Measurements from ENCODE around the gene RHOC. TPM values are rescaled to one million over a fixed set of nuclear protein-coding genes. Genes with fewer than 3 reads are reported as not detected.
A peak's percentile ranks its signal among the peaks of the same experiment; 100 is the strongest.

RHOC gene
- total and polyA plus RNA-seq, 2 donors = 149 to 300 TPM

GRCh38 chr1:112692681-112693080 lies 14.2 kb downstream of the RHOC start:
- H3K27ac ChIP-seq (ENCODE audit: low read depth) = no peak overlapping the region
- peaks cover 4% of the 10 kb centered on the region for H3K36me3 ChIP-seq (ENCODE audit: insufficient read depth)
- no peak overlapping the region for H3K4me3 ChIP-seq (ENCODE audit: low read depth, low read length)
- H3K4me1 ChIP-seq (ENCODE audit: insufficient read depth) = peaks cover 1% of the 10 kb centered on the region
- 96% methylated on average over 5 of the region's 5 CpGs for WGBS
- DNase-seq (ENCODE audit: extremely low spot score) = no peak

GRCh38 chr1:112689842-112690237 lies 17.1 kb downstream of the RHOC start:
- 91% methylated on average over 11 of the region's 11 CpGs for WGBS
- Histone ChIP-seq H3K27ac (ENCODE audit: low read depth) (no peak overlapping the region), H3K4me1 (ENCODE audit: insufficient read depth) (peaks cover 2% of the 10 kb centered on the region), H3K36me3 (ENCODE audit: insufficient read depth) (peaks cover 3% of the 10 kb centered on the region), H3K4me3 (ENCODE audit: low read depth, low read length) (no peak overlapping the region)
- no peak for DNase-seq (ENCODE audit: extremely low spot score)

GRCh38 chr1:112689196-112689841 lies 17.6 kb downstream of the RHOC start:
- Histone ChIP-seq H3K36me3 (ENCODE audit: insufficient read depth) (no peaks in the 10 kb centered on the region), H3K4me1 (ENCODE audit: insufficient read depth) (peaks cover 2% of the 10 kb centered on the region), H3K4me3 (ENCODE audit: low read depth, low read length) (no peak overlapping the region), H3K27ac (ENCODE audit: low read depth) (no peak overlapping the region)
- DNase-seq (ENCODE audit: extremely low spot score) = no peak
- WGBS = 90% methylated on average over 9 of the region's 9 CpGs

GRCh38 chr1:112688781-112689193 lies 18.1 kb downstream of the RHOC start:
- Histone ChIP-seq H3K27ac (ENCODE audit: low read depth) (no peak overlapping the region), H3K4me3 (ENCODE audit: low read depth, low read length) (no peak overlapping the region), H3K4me1 (ENCODE audit: insufficient read depth) (peaks cover 2% of the 10 kb centered on the region), H3K36me3 (ENCODE audit: insufficient read depth) (no peaks in the 10 kb centered on the region)
- WGBS = 64% methylated on average over 13 of the region's 13 CpGs
- no peak for DNase-seq (ENCODE audit: extremely low spot score)

DNA sequence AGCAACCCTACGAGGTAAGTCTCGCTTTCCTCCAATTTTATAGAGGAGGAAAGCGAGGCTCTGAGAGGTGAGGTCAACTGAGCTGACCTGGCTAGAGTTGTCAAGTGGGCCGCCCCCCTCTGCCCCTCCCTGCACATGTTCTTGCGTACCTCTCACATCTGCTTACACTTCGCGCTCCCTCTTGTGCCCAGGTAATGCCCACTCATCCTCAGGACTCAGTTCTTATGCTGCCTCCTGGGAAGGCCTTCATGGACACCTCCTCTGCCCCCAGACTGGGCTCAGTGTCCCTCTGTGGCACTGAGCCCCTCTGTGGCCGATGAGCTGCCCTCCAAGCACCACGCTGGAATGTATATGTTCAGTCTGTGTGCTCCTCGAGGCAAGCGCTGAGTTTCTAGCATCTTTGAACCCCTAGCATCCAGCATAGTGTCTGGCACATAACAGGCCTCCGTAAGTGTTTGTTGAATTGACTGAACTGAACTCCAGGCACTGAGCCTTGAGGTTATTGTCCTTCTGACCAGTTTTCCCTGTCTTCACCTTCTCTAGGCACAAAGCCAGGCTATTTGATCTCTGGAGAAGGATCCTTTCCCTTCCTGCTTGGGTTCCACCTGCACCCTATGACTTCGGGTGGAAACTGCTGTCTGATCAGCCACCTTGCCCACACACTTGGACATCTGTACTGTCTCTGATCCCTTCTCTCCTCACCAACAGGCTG lies 19.0 kb downstream of the RHOC start:
- Histone ChIP-seq H3K27ac (ENCODE audit: low read depth) (peak overlapping the region; percentile 76), H3K4me3 (ENCODE audit: low read depth, low read length) (no peak overlapping the region), H3K4me1 (ENCODE audit: insufficient read depth) (peaks cover 2% of the 10 kb centered on the region), H3K36me3 (ENCODE audit: insufficient read depth) (no peaks in the 10 kb centered on the region)
- no peak for DNase-seq (ENCODE audit: extremely low spot score)
- WGBS = 86% methylated on average over 13 of the region's 13 CpGs

DNA sequence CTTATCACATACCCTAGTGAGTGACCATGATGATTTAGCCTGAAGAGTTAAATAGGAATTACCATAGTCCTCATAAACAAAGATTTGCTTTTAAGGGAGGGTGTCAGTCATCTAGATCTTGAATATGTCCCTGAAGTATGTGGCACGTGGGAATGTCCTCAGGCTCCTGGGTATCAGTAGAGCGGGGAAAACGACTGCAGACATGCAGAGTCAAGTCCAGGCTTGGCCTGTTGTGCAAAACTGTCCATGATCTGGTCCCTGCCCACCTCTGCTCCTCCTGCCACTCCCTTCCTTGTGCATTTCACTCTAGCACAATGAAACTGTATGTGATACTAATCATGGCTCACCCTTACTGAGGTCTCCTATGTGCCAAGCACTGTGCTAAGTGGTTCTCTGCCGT lies 19.6 kb downstream of the RHOC start:
- no peak for DNase-seq (ENCODE audit: extremely low spot score)
- H3K36me3 ChIP-seq (ENCODE audit: insufficient read depth) = no peaks in the 10 kb centered on the region
- peak overlapping the region; percentile 76 for H3K27ac ChIP-seq (ENCODE audit: low read depth)
- peaks cover 2% of the 10 kb centered on the region for H3K4me1 ChIP-seq (ENCODE audit: insufficient read depth)
- 79% methylated on average over 4 of the region's 4 CpGs for WGBS
- no peak overlapping the region for H3K4me3 ChIP-seq (ENCODE audit: low read depth, low read length)

- WGBS = 93% methylated on average over 4 of the region's 4 CpGs
- Histone ChIP-seq H3K4me3 (ENCODE audit: low read depth, low read length) (no peak overlapping the region), H3K4me1 (ENCODE audit: insufficient read depth) (peaks cover 2% of the 10 kb centered on the region), H3K36me3 (ENCODE audit: insufficient read depth) (no peaks in the 10 kb centered on the region), H3K27ac (ENCODE audit: low read depth) (no peak overlapping the region)
- DNase-seq (ENCODE audit: extremely low spot score) = no peak
These were observed 20.1 kb downstream of the RHOC start for GRCh38 chr1:112686835-112687234.

- Histone ChIP-seq H3K27ac (ENCODE audit: low read depth) (no peak overlapping the region), H3K4me3 (ENCODE audit: low read depth, low read length) (no peak overlapping the region), H3K36me3 (ENCODE audit: insufficient read depth) (no peaks in the 10 kb centered on the region), H3K4me1 (ENCODE audit: insufficient read depth) (peaks cover 2% of the 10 kb centered on the region)
- no peak for DNase-seq (ENCODE audit: extremely low spot score)
- 72% methylated on average over 3 of the region's 3 CpGs for WGBS
These were observed 20.5 kb downstream of the RHOC start for GRCh38 chr1:112686417-112686816.

- Histone ChIP-seq H3K27ac (ENCODE audit: low read depth) (no peak overlapping the region), H3K4me3 (ENCODE audit: low read depth, low read length) (no peak overlapping the region), H3K36me3 (ENCODE audit: insufficient read depth) (no peaks in the 10 kb centered on the region), H3K4me1 (ENCODE audit: insufficient read depth) (peaks cover 2% of the 10 kb centered on the region)
- WGBS = 90% methylated on average over 5 of the region's 5 CpGs
- no peak for DNase-seq (ENCODE audit: extremely low spot score)
These were observed 21.0 kb downstream of the RHOC start for GRCh38 chr1:112685913-112686312.

DNA sequence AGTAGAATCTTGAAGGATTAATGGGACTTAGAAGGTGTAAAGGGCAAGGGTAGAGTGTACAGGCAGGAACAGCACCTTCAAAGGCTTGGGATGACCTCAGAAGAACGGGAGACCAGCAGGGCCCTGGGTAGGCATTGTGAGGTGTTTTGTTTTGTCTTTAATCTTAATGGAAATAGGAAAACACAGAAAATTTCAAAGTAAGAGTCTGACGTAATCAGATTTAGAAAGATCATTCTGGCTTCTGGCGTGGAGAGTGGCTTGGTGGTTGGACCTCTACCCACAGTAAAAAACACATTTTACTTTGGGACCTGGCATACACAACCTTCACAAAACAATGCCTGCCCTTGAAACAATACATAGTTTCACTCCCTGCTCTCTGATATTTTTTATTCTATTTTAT lies 28.3 kb downstream of the RHOC start:
- DNase-seq (ENCODE audit: extremely low spot score) = no peak
- peaks cover 1% of the 10 kb centered on the region for H3K36me3 ChIP-seq (ENCODE audit: insufficient read depth)
- no peak overlapping the region for H3K4me3 ChIP-seq (ENCODE audit: low read depth, low read length)
- H3K4me1 ChIP-seq (ENCODE audit: insufficient read depth) = no peaks in the 10 kb centered on the region
- H3K27ac ChIP-seq (ENCODE audit: low read depth) = no peak overlapping the region
- WGBS = 86% methylated on average over 3 of the region's 3 CpGs

GRCh38 chr1:112677501-112677900 lies 29.4 kb downstream of the RHOC start:
- WGBS = 98% methylated on average over 4 of the region's 4 CpGs
- DNase-seq (ENCODE audit: extremely low spot score) = no peak
- H3K27ac ChIP-seq (ENCODE audit: low read depth) = no peak overlapping the region

DNA sequence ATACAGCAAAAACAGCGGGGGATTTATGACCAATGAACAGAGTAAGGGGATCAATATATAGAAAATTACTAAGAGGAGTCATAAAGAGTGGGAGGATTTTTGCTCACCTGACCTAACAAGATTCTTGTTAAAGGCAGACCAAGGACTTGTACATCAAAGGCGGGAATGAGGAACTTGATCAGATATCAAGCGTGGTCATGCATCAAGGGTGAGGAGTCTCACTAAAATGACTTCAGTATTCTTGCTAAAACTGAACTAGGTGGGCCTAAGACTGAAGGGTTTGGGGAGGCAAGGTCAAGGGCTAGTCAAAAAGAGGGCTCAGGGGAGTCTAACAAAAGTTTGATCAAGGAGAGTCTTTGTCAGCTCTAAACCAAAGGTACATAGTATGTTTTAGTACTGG lies 30.4 kb downstream of the RHOC start:
- WGBS = 91% methylated on average over 3 of the region's 3 CpGs

More at GRCh38 chr1:112677501-112677900, 29.4 kb downstream of the RHOC start:
- Histone ChIP-seq H3K4me1 (ENCODE audit: insufficient read depth) (no peaks in the 10 kb centered on the region), H3K4me3 (ENCODE audit: low read depth, low read length) (no peak overlapping the region), H3K36me3 (ENCODE audit: insufficient read depth) (peaks cover 1% of the 10 kb centered on the region)

DNA sequence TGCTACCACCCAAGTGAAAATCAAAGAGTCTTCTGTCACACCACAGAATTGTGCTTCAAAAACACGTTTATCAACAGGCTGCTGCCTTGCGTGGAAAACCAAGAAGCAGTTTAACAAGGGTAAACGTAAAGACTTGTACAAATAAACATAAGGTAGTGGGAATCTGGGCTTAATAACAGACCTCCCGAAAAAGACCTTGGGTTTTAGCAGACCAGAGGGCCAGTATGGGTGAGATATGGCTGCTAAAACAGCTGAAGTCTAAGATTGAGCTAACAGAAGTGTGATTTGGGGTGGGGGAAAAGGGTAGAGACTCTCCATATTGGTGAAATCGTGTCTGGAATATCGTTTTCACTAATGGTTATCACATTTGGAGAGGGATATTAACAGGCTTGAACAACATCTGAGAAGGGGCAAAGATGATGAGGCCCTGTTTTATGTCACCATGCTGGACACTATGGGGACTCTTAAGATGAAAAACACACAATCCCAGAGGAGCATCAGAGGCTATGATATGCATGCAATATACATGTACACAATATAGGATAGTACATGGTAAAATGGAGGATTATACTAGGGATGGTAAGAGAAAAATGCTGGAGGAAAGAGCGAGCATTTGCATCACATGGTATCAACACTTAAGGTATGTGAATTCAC lies 31.1 kb downstream of the RHOC start:
- H3K4me3 ChIP-seq (ENCODE audit: low read depth, low read length) = peak overlapping the region; percentile 97
- no peak for DNase-seq (ENCODE audit: extremely low spot score)
- 43% methylated on average over 7 of the region's 7 CpGs for WGBS
- H3K36me3 ChIP-seq (ENCODE audit: insufficient read depth) = peaks cover 1% of the 10 kb centered on the region
- H3K4me1 ChIP-seq (ENCODE audit: insufficient read depth) = no peaks in the 10 kb centered on the region
- H3K27ac ChIP-seq (ENCODE audit: low read depth) = no peak overlapping the region

More for the DNA sequence above, 30.4 kb downstream of the RHOC start:
- H3K4me1 ChIP-seq (ENCODE audit: insufficient read depth) = no peaks in the 10 kb centered on the region
- no peak overlapping the region for H3K4me3 ChIP-seq (ENCODE audit: low read depth, low read length)
- H3K36me3 ChIP-seq (ENCODE audit: insufficient read depth) = peaks cover 1% of the 10 kb centered on the region
- no peak overlapping the region for H3K27ac ChIP-seq (ENCODE audit: low read depth)
- no peak for DNase-seq (ENCODE audit: extremely low spot score)
